ENCODE data around the gene RETSAT.

DNA sequence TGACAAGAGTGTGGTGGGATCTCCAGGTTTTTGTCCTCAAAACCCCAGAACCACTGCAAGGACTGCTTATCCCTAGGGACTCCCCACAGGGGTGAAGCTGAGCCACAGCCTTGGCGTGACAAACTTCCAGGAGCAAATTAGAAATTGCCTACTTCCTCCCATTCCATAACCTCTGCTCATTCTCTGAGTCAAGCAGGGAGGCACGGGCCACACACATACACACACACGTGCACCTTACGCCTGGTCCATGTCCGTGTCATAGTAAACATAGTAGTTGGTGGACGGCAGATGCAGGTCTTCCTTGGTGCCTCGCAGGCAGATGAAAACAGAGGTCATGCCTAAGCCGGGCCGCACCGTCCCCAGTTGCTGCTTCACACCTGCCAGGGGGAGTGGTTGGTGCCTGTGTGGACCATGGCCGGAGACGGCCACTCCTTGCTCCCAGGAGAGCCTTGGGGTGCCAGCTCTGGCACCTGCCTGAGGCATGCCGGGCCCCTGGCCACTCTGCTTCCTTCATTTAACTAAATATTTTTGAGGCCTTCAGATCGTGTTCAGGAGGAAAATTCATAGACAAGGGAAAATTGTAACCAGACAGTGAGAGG is 9.9 kb downstream of the RETSAT start:
- TF ChIP-seq CTCF (IDR thresholded peaks at IDR 0.05; ENCODE audit: insufficient read depth, low read length) (no peak), POLR2AphosphoS5 (IDR thresholded peaks at IDR 0.05; ENCODE audit: low read depth) (no peak)

All from HL-60 (cell line).